GM18499 (cell line): ENCODE measurements around the gene RBM4.

Experiments used
- ATAC-seq: cut with Tn5 transposase; IDR thresholded peaks from one replicate; pipeline ENCODE4 v1.9.1; 2021; ENCODE audit warnings: moderate number of reproducible peaks; ENCODE audit not compliant: insufficient read depth, unreplicated experiment

The RBM4 gene

DNA sequence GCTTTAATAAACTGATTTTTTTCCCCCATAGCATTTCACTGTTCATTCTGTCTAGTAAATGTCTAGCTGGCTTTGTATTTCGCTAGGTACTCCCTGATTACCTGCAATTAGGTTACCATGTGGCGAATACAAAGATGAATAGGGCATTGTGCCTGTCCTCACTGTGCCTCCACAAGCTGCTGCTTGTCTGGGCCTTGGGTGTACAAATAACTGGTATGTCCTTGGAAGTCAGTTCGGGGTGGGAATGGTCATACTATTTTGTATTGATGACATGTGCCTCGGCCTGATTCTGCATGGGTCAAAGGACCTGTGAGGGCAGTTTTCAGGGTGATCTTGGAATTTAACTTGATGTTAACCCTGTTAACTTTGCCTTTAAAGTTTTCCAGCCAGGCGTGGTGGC lies 11.4 kb downstream of the RBM4 start:
- no peak for ATAC-seq

DNA sequence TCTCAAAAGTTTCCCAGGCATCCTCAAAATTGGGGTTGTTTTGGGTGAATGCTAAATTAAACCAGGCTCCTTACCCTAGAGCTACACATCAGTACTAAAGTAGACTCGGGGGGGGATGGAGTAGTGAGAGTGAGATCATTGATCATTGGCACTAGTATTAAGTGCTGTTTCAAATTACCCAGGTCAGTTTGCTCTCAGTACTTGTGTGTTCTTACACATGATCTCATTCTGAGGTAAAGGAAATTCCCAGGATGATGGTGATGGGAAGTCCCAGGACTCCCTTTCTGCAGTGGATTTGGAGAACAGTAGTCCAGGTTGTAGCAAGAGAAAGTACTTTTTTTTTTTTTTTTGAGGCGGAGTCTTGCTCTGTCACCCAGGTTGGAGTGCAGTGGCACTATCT lies 12.5 kb downstream of the RBM4 start:
- no peak for ATAC-seq

DNA sequence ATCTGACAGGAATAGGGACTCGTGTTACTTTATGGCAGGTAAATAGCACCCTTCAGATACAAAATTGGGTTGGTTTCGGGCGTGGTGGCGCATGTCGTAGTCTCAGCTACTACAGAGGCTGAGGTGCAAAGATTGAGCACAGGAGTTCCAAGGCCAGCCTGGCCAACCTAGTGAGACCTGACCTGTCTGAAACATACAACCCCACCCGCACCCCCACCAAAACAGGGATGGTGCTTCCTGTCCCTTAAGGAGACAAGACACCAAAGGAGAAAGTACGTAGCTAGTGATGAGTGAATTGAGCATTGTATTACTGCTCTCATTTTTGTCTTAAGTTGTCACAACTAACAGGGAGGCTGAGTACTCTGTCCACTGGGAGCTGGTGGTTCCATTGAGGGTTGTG lies 14.1 kb downstream of the RBM4 start:
- no peak for ATAC-seq

DNA sequence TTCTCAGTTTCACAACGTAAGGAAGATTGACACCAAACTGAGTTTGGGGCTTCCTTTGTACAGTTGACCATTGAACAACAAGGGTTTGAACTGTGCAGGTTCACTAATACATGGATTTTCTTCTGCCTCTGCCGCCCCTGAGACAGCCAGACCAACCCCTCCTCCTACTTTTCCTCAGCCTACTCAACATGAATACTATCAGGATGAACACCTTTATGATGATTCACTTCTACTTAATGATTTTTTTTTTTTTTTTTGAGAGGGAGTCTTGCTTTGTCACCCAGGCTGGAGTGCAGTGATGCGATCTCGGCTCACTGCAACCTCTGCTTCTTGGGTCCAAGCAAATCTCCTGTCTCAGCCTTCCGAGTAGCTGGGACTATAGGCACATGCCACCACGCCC lies 14.6 kb downstream of the RBM4 start:
- ATAC-seq = no peak

DNA sequence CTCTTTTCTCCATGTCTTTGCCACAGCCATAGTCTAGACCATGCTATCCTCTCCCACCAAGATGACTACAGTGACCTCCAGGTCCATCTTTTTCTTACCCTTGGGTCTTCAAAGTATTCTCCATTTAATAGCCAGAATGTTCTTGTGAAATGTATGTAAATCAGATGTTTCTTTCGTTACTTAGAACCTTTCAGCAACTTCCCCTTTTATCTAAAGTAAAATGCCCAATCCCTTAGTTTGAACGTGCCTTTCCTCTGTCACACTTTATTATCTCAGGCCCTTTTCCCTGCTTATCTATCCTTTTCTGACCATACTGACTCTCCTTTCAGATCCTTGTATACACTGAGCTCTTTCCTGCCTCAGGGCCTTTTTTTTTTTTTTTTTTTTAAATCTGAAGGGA lies 21.3 kb downstream of the RBM4 start:
- no peak for ATAC-seq

- no peak for ATAC-seq
Measured at GRCh38 chr11:66663741-66664296, 25.3 kb downstream of the RBM4 start.

- ATAC-seq = no peak
Measured at GRCh38 chr11:66665369-66665768, 26.9 kb downstream of the RBM4 start.

- no peak for ATAC-seq
Measured at GRCh38 chr11:66670816-66671215, 32.3 kb downstream of the RBM4 start.

- no peak for ATAC-seq
Measured at GRCh38 chr11:66674964-66675602, 36.6 kb downstream of the RBM4 start.

- no peak for ATAC-seq
Measured at GRCh38 chr11:66676282-66676919, 37.9 kb downstream of the RBM4 start.

- no peak for ATAC-seq
Measured at GRCh38 chr11:66676931-66677598, 38.6 kb downstream of the RBM4 start.

- peak; percentile 58 for ATAC-seq
Measured at GRCh38 chr11:66677599-66678375, 39.3 kb downstream of the RBM4 start, which contains the start of gene RBM4B. TSS of gene RBM4B (minus strand) at chr11:66677887. CDS start at chr11:66677079, 808 bp downstream.

DNA sequence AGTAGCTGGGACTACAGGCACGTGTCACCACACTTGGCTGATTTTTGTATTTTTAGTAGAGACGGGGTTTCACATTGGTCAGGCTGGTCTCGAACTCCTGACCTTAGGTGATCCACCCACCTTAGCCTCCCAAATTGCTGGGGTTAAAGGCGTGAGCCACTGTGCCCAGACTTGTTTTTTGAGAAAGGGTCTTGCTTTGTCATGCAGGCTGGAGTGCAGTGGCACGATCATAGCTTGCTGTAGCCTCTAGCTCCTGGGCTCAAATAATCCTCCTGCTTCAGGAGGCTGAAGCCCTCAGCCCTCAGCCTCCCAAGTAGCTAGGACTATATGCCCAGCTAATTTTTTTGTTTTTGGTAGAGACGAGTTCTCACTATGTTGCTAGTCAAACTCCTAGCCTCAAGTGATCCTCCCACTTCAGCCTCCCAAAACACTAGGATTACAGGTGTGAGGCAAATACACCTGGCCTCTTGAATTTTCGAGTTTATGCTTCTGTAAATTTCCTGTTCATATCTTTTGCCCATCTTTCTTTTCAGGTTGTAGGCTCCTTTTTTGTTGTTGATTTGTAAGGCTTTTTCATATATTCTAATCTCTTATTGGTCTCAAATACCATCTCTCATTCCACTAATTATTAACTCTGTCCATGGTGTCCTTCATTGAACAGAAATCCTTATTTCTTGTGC lies 42.6 kb downstream of the RBM4 start:
- no peak for ATAC-seq

GRCh38 chr11:66683877-66684276 lies 45.4 kb downstream of the RBM4 start:
- ATAC-seq = no peak

- no peak for ATAC-seq
Measured at GRCh38 chr11:66684635-66685034, 46.1 kb downstream of the RBM4 start.

DNA sequence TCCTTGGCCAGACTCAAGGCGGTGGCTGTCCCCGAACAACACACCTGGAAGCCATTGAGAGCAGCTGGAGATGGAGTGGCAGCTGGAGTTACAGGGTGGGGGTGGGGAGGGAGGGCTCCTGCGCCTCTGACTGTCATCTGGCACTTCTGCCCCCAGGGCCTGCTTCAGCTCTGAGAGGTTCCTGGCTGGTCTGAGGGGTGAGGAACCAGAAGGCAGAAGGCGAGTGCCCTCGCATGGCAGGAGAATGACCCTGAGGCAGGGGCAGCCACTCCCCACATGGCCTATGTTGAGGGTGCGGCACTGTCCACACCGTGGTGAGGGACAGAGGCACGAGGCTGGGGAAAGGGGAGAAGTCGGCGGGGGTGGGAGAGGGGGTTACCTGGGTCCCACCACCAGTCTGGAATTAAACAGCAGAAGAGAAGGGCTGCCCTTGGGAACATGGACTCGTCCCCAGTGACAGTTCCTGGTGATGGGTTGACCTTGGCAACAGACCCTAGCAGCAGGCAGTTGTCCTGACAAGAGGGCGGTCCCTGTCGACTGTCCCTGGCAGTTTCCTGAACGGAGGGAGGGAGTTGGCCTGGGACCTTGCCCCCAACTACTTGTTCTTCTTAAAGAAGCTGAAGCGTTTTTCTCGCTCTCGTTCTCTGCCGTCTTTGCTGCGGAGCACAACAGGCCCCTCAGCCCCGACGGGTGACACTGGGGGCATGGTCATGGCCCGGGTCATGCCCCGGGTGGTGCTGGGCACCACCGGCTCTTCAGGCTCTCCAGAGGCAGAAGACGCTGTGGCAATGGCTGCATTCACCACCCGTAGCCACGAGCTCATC lies 47.0 kb downstream of the RBM4 start:
- ATAC-seq = no peak

- no peak for ATAC-seq
Measured at GRCh38 chr11:66686100-66686785, 47.7 kb downstream of the RBM4 start.
